Activated T-helper 1 cell treated with Interleukin-2 at 50 U/mL for 16 hours (primary cell): ENCODE data around the gene SMARCA4.
"Not testable (repeated sequence)": the region's sequence is repeated elsewhere in the genome, so short reads cannot be mapped to it uniquely, and the experiment has no call there.

Source experiments
- DNase-seq: peaks from one replicate; pipeline ENCODE4 v3.0.0-alpha.2; 2020; ENCODE audit warnings: low read depth

The SMARCA4 gene

DNA sequence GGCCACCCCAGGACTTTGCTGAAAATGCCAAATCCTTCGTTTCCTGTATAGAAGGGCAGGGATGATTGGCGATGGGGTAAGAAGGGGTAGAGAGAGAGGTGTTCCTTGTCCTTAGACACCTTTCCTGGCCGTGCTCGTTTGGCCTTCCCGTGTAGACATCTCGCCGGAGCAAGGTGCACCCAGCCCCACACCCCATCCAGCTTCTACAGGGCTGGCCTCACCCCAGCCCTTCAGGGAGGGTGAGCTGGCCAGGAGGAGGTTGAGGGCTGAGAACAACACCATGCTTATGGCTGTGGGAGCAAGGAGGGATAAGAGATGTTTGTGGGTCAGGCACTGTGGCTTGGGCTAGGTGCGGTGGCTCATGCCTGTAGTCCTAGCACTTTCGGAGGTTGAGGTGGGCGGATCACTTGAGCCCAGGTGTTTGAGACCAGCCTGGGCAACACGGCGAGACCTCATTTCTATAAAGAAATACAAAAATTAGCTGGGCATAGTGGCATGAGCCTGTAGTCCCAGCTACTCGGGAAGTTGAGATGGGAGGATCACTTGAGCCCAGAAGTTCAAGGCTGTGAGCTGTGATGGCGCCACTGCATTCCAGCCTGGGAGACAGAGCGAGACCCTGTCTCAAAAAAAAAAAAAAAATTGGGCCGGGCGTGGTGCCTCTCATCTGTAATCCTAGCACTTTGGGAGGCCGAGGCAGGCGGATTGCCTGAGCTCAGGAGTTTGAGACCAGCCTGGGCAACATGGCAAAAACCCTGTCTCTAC is 15.5 kb downstream of the SMARCA4 start:
- DNase-seq = no peak

DNA sequence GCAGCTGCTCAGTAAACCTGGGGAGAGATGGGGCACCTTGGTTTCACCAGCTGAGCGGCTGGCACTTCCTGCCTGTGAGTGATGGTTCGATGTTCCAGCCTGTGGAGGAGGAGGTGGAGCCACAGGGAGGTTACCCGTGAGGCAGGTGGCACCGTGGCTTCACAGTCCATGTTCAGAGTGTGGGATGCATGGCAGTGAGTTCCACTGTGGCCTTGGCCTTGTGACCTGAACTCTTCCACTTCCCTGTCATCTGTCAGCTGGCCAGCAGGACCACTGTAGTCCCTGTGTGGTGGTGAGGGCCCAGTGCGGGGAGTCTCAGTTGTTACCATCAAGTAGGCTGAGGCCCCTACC is 16.9 kb downstream of the SMARCA4 start:
- no peak for DNase-seq

DNA sequence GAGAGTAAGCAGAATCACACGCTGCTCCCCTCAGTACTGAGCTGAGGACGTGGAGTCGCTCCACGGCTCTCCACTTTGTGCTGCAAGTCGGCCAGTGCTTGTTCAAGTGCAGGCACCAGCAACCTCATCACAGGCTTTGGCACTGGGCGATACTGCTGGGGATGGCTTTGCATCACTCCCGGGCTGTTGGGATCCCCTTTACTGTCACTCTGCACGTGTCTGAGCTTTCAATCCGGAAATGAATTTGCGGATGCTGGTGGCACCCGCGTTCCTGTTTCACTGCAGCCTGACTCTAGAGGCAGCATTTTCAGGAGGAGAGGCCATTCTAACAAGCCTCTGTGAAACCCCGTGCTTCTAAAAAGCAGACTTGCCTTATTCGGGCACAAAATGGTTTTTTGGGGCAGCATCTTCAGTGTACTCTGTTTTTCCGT is 19.1 kb downstream of the SMARCA4 start:
- no peak for DNase-seq

DNA sequence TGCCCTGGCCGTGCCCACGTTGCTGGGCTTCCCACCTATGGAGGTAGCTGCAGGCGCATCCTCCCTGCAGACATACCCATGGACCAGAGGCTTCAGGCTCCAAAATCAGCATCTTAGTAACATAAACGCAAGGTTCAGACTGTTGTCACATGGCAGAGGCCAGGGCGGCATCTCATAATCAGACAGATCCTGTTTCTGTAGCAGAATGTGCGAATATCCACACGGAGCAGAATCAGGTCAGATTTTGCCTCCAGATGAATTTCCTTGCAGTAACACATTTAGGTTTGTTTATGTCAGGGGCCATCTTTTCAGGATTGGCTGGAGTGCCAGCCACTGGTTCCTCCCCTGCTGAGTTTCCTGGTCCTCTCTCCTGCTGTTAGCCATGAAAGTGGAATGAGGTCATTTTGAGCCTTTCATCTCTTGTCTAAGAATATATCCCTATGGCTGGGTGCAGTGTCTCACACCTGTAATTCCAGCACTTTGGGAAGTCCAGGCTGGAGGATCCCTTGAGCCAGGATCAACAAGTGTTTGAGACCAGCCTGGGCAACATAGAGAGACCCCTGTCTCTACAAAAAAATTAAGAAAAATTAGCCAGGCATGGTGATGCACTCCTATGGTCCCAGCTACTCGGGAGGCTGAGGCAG is 20.5 kb downstream of the SMARCA4 start:
- no peak for DNase-seq

DNA sequence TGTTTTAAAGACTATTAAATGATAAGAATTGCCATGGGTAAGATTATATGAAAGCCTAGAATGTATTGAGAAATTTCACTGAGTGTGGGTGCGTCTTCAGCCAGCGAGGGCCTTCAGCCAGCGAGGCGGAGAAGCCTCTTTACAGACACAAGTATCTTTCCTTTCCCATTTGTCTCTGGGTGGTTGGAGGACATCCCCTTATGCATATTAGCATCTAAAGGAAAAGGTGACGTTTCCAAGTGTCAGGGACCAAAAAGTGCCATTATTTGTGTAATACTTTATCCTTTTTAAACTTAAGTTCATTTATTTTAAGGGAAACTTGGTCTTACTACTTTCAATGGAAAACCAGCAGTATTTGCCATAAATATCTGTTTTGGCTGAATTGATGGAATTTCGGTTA is 22.2 kb downstream of the SMARCA4 start:
- DNase-seq = no peak

DNA sequence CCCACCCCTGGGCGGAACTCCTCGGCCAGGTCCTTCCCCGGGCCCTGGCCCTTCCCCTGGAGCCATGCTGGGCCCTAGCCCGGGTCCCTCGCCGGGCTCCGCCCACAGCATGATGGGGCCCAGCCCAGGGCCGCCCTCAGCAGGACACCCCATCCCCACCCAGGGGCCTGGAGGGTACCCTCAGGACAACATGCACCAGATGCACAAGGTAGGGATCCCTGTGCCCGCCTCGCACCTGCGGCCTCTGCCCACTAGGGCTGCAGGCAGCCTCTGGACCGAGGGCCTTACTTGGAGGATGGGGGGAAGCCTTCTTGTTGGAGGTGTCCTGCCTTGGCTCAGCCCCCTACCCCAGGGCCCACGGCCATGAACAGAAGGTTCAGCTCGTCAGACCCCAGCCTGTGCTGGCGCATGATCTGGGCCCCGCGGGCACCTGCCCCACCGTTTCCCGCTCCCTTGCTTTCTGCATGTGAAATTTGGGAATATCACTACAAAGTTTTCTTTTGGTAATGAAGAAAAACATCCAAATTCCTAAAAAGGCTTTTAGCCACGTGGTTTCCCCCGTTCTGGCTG is 23.4 kb downstream of the SMARCA4 start:
- DNase-seq = no peak

DNA sequence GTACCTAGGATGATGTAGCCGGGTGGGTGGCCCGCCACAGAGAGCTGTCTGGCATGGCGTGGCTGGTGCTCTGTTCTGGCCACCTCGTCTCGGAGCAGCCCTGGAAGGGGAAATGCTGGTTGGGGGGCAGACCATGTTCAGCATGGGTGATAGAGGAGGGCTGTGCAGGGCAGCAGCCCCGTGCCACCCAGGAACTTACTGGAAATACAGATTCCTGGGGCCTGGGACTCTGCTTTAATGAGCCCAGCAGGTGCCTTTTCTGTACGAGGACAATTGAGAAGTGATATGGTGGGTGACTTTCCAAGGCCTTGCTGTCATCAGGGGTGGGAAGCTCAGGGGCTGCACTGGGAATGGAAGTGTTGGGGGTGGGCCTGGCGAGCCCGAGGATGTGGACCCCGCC is 24.7 kb downstream of the SMARCA4 start:
- DNase-seq = no peak

DNA sequence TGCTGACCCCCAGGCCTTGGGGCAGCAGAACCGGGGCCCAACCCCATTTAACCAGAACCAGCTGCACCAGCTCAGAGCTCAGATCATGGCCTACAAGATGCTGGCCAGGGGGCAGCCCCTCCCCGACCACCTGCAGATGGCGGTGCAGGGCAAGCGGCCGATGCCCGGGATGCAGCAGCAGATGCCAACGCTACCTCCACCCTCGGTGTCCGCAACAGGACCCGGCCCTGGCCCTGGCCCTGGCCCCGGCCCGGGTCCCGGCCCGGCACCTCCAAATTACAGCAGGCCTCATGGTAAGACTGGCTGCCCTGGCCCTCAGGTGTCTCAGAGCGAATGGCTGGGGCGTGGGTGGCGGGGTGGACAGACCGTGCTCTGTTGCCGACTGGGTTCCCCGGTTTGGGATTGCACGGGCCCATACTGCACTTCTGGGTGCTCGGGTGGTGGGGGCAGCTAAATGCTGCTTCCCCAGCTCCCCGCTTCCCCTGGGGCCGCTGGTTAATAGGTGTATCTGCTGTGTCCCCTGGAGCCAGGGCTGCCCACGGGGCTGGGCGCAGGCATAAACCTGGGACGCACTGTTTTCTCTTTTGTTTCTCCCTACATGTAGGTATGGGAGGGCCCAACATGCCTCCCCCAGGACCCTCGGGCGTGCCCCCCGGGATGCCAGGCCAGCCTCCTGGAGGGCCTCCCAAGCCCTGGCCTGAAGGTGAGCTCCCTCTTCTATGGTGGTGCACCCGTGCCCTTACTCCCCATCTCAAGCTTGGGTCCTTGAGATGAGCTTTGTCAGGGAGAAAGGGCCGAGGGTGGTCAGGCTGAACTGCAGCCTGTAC is 25.7 kb downstream of the SMARCA4 start:
- DNase-seq = no peak

DNA sequence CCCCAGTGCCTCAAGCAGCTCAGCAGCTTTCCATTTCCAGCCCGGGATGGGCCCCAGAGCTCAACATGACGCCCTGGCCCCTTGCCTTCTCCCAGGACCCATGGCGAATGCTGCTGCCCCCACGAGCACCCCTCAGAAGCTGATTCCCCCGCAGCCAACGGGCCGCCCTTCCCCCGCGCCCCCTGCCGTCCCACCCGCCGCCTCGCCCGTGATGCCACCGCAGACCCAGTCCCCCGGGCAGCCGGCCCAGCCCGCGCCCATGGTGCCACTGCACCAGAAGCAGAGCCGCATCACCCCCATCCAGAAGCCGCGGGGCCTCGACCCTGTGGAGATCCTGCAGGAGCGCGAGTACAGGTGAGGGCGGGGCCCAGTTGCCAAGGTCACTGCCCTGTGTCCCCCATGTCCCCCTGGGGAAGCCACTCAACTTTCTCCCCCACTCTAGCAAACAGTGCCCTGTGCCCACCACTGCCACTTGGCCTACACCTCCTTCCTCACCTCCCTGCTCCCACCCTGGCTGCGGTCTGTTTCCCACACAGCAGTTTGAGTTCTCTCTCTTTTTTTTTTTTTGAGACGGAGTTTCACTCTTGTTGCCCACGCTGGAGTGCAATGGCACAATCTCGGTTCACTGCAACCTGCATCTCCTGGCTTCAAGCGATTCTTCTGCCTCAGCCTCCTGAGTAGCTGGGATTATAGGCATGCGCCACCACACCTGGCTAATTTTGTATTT is 26.9 kb downstream of the SMARCA4 start:
- DNase-seq = no peak

DNA sequence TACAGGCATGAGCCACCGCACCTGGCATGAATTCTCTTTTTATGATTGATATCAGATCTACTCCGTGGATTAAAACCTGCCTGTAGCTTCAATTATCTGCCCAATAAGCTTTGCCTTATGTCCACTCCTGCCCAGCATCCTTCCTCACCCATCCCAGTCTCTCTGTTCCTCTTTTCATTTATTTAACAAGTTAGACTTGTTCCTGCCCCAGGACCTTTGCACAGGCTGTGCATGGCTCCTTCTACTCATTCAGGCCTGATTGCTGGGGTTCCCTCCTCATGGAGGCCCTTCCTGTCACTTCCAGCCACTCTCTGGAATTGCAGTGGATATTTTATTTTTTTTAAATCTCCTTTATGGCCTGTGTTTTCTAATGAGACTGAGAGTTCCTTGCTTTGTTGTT is 27.6 kb downstream of the SMARCA4 start:
- no peak for DNase-seq

DNA sequence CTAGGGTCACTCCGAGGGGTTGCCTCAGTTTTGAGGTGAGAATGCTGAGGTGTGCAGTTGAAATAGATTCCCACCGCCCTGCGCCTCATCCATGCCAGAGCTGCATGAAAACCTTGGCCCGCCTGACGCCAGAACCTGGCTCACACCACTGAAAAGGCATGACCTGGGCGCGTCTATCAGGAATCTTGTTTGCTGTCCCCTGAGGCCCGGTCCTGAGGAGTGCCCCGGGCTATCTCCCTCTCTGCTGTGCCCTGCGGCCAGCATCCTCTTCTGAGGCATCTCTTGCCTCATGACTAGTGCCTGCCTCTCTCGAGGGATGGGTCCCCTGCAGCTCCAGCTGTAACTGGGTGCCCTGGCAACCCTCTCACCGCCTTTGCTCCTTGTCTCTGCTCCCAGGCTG is 28.1 kb downstream of the SMARCA4 start:
- no peak for DNase-seq

DNA sequence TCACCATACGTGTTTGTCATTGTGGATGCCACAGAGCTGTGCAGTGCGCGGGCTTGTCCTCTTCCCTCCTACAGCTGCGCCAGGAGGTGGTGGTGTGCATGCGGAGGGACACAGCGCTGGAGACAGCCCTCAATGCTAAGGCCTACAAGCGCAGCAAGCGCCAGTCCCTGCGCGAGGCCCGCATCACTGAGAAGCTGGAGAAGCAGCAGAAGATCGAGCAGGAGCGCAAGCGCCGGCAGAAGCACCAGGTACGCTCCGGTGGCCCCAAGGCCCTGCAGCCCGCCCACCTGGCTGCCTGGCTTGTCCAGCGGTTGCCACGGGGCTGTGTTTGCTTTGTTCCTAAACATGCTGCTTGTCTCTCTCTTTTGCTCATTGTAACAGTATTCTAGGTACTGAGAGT is 30.2 kb downstream of the SMARCA4 start:
- DNase-seq = no peak

DNA sequence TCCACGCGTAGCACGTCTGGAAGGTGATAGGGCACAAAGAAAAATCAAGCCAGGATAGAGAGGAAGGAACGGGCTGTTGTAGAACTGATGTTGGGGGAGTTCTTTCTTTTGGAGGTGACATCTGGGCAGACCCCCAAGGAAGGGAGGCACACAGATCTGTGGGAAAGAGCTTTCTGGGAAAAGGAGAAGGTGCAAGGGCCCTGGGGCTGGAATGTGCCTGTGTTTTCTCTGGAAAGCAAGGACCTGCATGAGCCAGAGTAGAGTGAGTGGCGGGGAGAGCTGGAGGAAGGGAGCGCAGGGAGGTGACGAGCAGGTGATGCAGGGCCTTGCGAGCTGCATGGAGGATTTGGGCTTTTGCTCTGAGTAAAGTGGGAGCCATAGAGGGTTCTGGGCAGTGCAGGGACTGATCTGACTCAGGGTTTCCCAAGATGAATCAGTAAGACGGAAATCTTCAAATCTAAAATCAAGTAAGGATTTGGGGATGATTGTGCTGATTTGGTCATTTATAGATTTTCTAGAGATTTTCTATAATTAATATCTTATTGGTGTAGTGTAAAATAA is 30.8 kb downstream of the SMARCA4 start:
- no peak for DNase-seq

DNA sequence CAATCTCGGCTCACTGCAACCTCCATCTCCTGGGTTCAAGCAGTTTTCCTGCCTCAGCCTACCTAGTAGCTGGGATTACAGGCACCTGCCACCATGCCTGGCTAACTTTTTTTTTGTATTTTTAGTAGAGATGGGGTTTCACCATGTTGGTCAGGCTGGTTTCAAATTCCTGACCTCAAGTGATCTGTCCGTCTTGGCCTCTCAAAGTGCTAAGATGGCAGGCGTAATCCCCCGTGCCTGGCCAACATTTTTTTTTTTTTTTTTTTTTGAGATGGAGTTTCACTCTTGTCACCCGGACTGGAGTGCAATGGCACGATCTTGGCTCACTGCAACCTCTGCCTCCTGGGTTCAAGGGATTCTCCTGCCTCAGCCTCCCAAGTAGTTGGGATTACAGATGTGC is 31.3 kb downstream of the SMARCA4 start:
- DNase-seq = not testable (repeated sequence)

DNA sequence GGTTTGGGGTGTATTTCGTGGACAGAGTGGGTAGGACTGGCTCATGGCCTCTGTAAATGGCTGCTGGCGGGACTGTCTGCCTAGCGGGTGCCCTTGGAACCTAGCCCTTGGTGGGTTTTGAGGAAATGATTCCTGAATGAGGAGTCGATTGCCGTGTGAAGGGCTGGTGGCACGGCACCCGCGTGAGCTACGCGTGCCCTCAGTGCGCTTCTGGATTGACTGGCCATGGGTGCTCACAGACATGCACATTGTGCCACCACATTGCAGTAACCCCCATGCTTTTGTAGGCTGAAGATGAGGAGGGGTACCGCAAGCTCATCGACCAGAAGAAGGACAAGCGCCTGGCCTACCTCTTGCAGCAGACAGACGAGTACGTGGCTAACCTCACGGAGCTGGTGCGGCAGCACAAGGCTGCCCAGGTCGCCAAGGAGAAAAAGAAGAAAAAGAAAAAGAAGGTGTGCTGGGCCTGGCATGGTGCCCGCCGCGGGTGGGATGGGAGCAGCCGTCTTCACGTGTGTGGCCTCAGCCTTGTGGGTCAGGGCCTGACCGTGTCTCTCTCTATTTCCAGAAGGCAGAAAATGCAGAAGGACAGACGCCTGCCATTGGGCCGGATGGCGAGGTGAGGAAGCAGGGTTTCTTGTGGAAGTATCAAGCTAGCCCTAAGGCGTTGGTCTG is 35.2 kb downstream of the SMARCA4 start:
- no peak for DNase-seq

DNA sequence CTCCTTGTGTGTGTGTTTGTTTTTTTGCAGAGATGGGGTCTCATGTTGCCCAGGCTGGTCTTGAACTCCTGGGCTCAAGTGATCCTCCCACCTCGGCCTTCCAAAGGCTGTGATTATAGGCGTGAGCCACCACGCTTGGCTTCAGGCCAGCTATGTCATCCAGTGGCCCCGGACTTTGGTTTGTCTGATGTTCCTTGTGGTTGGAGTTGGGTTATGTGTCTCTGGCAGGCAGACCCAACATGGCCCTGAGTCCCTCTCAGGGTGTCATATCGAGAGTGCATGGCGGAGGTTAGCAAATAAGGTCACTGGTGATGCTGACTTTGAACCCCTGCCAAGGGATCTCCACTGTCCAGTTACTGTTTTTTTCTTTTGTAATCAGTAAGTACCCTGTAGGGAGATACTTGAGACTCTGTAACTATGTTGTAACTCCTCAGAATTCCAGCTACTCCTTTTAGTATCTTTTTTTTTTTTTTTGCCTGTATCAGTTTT is 37.3 kb downstream of the SMARCA4 start:
- DNase-seq = no peak

DNA sequence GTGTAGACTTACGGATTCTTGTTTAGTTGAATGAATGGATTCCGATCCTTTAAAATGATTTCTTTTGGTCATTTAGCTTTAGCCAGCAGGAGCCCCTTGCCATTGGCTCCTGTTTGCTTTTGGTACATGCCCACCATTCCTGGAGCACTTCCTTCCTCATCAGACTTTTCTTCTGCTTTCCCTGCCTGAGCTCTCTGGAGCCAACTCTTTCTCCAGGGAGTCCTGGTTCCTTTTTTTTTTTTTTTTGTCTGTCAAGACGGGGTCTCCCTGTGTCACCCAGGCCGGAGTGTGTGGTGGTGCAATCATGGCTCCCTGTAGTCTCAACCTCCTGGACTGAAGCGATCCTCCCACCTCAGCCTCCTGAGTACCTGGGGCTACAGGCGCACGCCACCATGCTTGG is 37.8 kb downstream of the SMARCA4 start:
- DNase-seq = no peak

DNA sequence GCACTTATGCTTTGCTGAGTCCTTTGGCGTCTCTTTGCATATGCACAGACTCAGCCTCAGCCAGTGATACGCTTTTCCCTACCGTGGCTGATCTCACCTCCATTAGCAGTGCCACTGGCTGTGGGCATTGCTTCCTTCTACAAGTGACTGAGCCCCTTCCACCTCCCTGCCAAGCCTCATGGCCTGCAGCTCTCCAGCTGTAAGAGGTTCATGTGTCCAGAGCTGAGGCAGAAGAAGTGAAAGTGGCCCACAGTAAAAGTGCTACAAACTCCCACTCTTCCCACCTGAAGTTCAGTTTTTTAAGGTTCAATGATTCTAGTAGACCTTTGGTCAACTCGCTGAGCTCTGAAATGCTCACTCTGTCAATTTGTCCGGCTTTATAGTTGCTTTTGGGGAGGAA is 44.7 kb downstream of the SMARCA4 start:
- no peak for DNase-seq

DNA sequence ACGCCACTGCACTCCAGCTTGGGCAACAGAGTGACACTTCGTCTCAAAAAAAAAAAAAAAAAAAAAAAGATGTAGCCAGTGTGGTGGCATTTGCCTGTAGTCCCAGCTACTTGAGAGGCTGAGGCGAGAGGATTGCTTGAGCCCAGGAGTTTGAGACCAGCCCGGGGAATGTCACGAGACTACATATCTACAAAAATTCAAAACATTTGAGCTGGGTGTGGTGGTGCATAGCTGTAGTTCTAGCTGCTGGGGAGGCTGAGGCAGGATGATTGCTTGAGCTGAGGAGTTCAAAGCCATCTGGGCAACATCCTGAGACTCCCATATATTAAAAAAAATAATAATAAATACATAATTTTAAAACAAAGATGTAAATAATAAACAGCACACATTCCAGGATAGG is 46.6 kb downstream of the SMARCA4 start:
- DNase-seq = no peak

DNA sequence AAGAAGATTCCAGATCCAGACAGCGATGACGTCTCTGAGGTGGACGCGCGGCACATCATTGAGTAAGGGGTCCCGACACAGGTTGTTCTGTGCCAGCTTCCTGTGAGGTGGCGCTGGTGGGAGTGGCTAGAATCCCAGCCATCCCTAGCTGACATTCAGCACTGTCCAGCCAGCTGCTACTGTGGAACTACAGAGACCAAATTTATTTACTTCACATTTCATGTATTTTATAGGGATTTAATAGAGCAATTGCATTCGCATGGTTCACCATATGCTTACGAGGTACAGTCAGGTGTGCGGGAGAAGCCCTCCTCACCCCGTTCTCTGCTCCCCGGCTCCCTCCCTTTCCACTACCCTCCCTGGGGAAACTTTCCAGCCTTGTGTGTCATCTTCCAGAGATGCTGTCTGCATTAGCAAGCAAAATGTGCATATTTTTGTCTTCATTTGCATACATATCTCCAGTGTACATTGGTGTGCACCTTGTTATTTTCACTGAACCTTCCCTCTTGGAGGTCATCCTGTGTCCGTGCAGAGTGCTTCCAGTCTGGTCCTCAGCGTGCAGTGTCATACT is 47.2 kb downstream of the SMARCA4 start:
- no peak for DNase-seq

DNA sequence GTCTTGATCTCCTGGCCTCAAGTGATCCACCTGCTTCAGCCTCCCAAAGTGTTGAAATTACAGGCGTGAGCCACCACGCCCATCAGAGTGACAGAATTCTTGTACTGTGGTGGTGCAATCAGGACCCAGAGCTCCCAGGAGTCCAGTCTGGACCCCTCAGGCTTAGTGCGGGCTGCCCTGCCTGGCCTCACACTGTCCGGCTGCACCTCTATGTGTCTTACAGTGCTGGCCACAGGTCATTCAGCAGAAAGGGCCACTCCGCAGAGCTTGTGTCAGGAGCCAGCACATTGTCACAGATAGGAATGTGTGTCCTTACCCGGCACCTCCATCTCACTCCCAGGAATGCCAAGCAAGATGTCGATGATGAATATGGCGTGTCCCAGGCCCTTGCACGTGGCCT is 49.2 kb downstream of the SMARCA4 start:
- no peak for DNase-seq
